HG02970 (cell line): Measurements from ENCODE around the gene LMBR1L.

Source experiments
- ATAC-seq: cut with Tn5 transposase; IDR thresholded peaks from one replicate; pipeline ENCODE4 v1.9.1; 2021; ENCODE audit warnings: mild to moderate bottlenecking, moderate library complexity, moderate number of reproducible peaks; ENCODE audit not compliant: unreplicated experiment, low FRiP score

The LMBR1L gene

GRCh38 chr12:49121047-49121696, 10.5 kb upstream of the LMBR1L start:
- ATAC-seq: no peak

- ATAC-seq: no peak
Observed at GRCh38 chr12:49111206-49111605, 559 bp upstream of the LMBR1L start.

- no peak for ATAC-seq
Observed at GRCh38 chr12:49109641-49110463, 795 bp downstream of the LMBR1L start.

- no peak for ATAC-seq
Observed at GRCh38 chr12:49108958-49109404, 1.7 kb downstream of the LMBR1L start.

GRCh38 chr12:49105504-49106084, 5.1 kb downstream of the LMBR1L start:
- no peak for ATAC-seq

GRCh38 chr12:49104822-49105221, 5.8 kb downstream of the LMBR1L start:
- ATAC-seq: no peak

- no peak for ATAC-seq
Observed at GRCh38 chr12:49100380-49100779, 10.3 kb downstream of the LMBR1L start.

GRCh38 chr12:49098703-49099102, 11.9 kb downstream of the LMBR1L start:
- ATAC-seq: no peak

- no peak for ATAC-seq
Observed at GRCh38 chr12:49098035-49098451, 12.6 kb downstream of the LMBR1L start.

- no peak for ATAC-seq
Observed at GRCh38 chr12:49097381-49097780, 13.3 kb downstream of the LMBR1L start.

GRCh38 chr12:49094975-49095365, 15.7 kb downstream of the LMBR1L start:
- ATAC-seq: no peak

- ATAC-seq: no peak
Observed at GRCh38 chr12:49094160-49094974, 16.3 kb downstream of the LMBR1L start, which contains the start of gene DHH. TSS of gene DHH (minus strand) at chr12:49094801. CDS start at chr12:49094512, 289 bp downstream.

- no peak for ATAC-seq
Observed at GRCh38 chr12:49093792-49094159, 16.9 kb downstream of the LMBR1L start.

GRCh38 chr12:49092816-49093406, 17.7 kb downstream of the LMBR1L start:
- no peak for ATAC-seq

- ATAC-seq: no peak
Observed at GRCh38 chr12:49092086-49092815, 18.4 kb downstream of the LMBR1L start.

GRCh38 chr12:49091836-49092085, 18.9 kb downstream of the LMBR1L start:
- no peak for ATAC-seq

GRCh38 chr12:49091056-49091835, 19.4 kb downstream of the LMBR1L start:
- no peak for ATAC-seq

GRCh38 chr12:49089821-49090773, 20.6 kb downstream of the LMBR1L start:
- no peak for ATAC-seq
